Heart left ventricle (tissue), 16 donors: ENCODE measurements around the gene OR2V1. TPM values are rescaled to one million over a fixed set of nuclear protein-coding genes. Genes with fewer than 3 reads are reported as not detected.

Experiments used
- ATAC-seq, 4 donors: fragments of 200-7000 bp; cut with Tn5 transposase; one replicate each; pipeline ENCODE4 v1.9.1; 2020 to 2022; ENCODE audit warnings: moderate library complexity in 4 of 4, mild to moderate bottlenecking in 3 of 4, moderate number of reproducible peaks in 1 of 4
- DNase-seq, 5 donors: peaks; one replicate each; pipeline ENCODE4 v3.0.0-alpha.2; 2020
- H3K27ac ChIP-seq, 12 donors: fragments of 200-600 bp; sonication (generic) in 4 of 12; one replicate each; pipeline versions ENCODE4 v1.5.0 to v1.8.0; 2016 to 2022; ENCODE audit warnings: mild to moderate bottlenecking in 2 of 12
- H3K27me3 ChIP-seq, 9 donors: fragments of 200-600 bp; sonication (generic) in 2 of 9; one replicate each; pipeline versions ENCODE4 v1.5.1 to v1.8.0; 2016 to 2022; ENCODE audit warnings: mild to moderate bottlenecking in 3 of 9
- H3K36me3 ChIP-seq, 9 donors: fragments of 200-600 bp; sonication (generic) in 2 of 9; one replicate each; pipeline versions ENCODE4 v1.5.0 to v1.8.0; 2018 to 2022; ENCODE audit warnings: mild to moderate bottlenecking in 2 of 9
- H3K4me1 ChIP-seq, 12 donors: fragments of 200-600 bp; sonication (generic) in 4 of 12; one replicate each; pipeline versions ENCODE4 v1.5.0 to v1.8.0; 2016 to 2022; ENCODE audit warnings: mild to moderate bottlenecking in 3 of 12
- H3K4me3 ChIP-seq, 12 donors: fragments of 200-600 bp; sonication (generic) in 4 of 12; one replicate each; pipeline versions ENCODE4 v1.5.0 to v1.8.0; 2017 to 2022; ENCODE audit warnings: mild to moderate bottlenecking in 9 of 12, moderate library complexity in 4 of 12
- H3K9me3 ChIP-seq, 12 donors: fragments of 200-600 bp; sonication (generic) in 4 of 12; one replicate each; pipeline versions ENCODE4 v1.5.0 to v1.8.0; 2016 to 2022; ENCODE audit warnings: mild to moderate bottlenecking in 1 of 12
- POLR2A ChIP-seq, 2 donors: fragments of 450-650 bp; IDR thresholded peaks; one replicate each; pipeline ENCODE4 v1.6.1; 2017; ENCODE audit warnings: antibody characterized with exemption in 2 of 2, mild to moderate bottlenecking in 2 of 2, moderate library complexity in 2 of 2
- WGBS, 4 donors: extraction: QIAGEN DNeasy Blood & Tissue Kit in 2 of 4; methylation state at CpG; one replicate each; pipeline versions ENCODE4 v1.1.5 to v1.1.7; 2013 to 2018; 5-methylcytosine and 5-hydroxymethylcytosine counted together
- intact Hi-C, 10 donors: fragments of 100-400 bp; cut with DNase I; formaldehyde crosslinking; loops; one replicate each; pipeline versions ENCODE4 v1.11.1 to v1.14.2; 2022
- polyA plus RNA-seq, 2 donors: library from polyadenylated mRNA; stranded (reverse); fragments of 200-250 nt; gene quantifications; one replicate each; pipeline ENCODE4 v1.2.3, GENCODE V29; 2013
- total RNA-seq, 9 donors: library from RNA; depleted of rRNA in 2 of 9; stranded (reverse); fragments of >200 nt in 2 of 9; fragmentation: NEBNext Ultra II Directional in 3 of 9; extraction: Animal tissue kit (Norgen Biotek cat#: 25700) in 3 of 9; gene quantifications; one replicate each; pipeline versions ENCODE4 v1.1.0 to v1.2.4, GENCODE V29; 2016 to 2023
- TF ChIP-seq, protein P1 (sequence below), 12 donors: fragments of 200-600 bp; sonication (generic) in 4 of 12; IDR thresholded peaks; one replicate each; pipeline versions ENCODE4 v1.5.0 to v1.8.0; 2018 to 2022; ENCODE audit warnings: antibody characterized with exemption in 12 of 12, mild to moderate bottlenecking in 5 of 12
- donor health status: ischemic (EF 13 %, LVEDD 7.1; RV severe dilation, severe dysfunction).
- donor health status: healthy with polysubstance abuse.
- donor health status: DM: no; HTN: yes; CAD: no.
- donor health status: DM: no; HTN: no; CAD: no.
- donor health status: ischemic (EF 25% LVEDD 6.9; RV normal size, moderate dysfunction).
- donor health status: ischemic (EF 25% LVEDD 5.7; RV mildly dilated, moderate dysfunction).
- donor health status: healthy.
- donor health status: DM: yes; HTN: yes; CAD: no.
- donor health status: ischemic (EF 35%, LVEDD 5.7; RV mildly dilated, moderate dysfunction).
- donor health status: nonischemic (EF 11% LVEDD 7.7; RV severe dilation, severe dysfunction).
- donor health status: DM: yes; HTN: yes; CAD: no.
- donor health status: PGD.
- donor health status: ischemic (EF 29% LVEDD 5.4; RV normal size, mild dysfunction).
- donor health status: nonischemic (EF 23%, LVEDD 6.1; RV moderate dilation, normal function).

Gene OR2V1
- total and polyA plus RNA-seq, 11 donors = not detected

GRCh38 chr5:181124526-181124925 lies 6.4 kb downstream of the OR2V1 start:
- TF ChIP-seq POLR2A (IDR thresholded peaks at IDR 0.05) = no peak
- TF ChIP-seq, protein P1, sequence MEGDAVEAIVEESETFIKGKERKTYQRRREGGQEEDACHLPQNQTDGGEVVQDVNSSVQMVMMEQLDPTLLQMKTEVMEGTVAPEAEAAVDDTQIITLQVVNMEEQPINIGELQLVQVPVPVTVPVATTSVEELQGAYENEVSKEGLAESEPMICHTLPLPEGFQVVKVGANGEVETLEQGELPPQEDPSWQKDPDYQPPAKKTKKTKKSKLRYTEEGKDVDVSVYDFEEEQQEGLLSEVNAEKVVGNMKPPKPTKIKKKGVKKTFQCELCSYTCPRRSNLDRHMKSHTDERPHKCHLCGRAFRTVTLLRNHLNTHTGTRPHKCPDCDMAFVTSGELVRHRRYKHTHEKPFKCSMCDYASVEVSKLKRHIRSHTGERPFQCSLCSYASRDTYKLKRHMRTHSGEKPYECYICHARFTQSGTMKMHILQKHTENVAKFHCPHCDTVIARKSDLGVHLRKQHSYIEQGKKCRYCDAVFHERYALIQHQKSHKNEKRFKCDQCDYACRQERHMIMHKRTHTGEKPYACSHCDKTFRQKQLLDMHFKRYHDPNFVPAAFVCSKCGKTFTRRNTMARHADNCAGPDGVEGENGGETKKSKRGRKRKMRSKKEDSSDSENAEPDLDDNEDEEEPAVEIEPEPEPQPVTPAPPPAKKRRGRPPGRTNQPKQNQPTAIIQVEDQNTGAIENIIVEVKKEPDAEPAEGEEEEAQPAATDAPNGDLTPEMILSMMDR (IDR thresholded peaks at IDR 0.05) = no peak
- H3K4me1 ChIP-seq = no peaks in the 10 kb centered on the region
- 76 to 87% (median 81%) methylated on average over 3 of the region's 3 CpGs for WGBS, 4 donors
- peaks cover 0 to 60% (median 14%) of the 10 kb centered on the region in 9 donors for H3K27me3 ChIP-seq
- no peaks in the 10 kb centered on the region for H3K9me3 ChIP-seq
- intact Hi-C loops = no loop called here
- no peak for DNase-seq
- no peak for ATAC-seq
- no peak overlapping the region for H3K27ac ChIP-seq
- H3K36me3 ChIP-seq = no peaks in the 10 kb centered on the region
- H3K4me3 ChIP-seq = no peak overlapping the region

DNA sequence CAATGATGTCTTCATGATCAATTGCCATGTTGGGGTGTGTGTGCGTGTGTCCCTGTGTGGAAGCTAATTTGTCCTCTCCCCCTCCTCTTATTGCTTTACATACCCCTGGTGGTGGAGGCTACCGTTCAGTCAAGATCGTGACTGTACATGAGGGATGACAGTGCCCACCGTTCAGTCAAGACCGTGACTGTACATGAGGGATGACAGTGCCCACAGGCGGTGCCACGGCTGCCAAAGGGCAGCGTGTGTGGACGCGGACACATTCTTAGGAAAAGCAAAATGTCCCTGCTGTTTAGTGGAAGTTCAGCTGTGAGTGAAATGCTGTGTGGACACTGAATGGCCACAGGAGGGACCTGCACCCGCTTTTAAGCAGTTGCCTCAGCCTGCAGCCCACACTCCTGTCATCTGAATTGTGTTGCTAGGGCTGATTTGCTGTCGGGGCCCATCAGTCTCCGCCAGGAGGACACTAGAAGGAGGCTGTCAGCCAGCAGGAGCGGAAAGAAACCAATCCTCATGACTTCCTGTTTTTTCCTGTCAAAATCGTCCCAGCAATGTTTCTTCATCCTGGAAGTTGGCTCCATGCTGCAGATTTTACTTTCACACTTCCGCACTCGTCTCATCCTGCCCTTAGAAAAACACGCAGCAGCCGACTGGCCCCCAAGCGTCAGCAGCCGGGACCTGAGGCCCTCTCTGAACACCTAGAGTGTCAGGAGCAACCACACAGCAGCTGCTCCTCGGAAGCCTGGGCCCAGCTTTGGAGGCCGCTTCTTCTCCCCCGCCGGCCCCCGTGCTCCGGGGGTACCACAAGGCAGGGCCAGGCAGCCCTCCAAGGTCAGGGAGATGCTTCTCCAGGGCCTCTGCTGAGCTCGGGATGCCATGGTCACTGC lies 9.1 kb downstream of the OR2V1 start:
- Histone ChIP-seq H3K9me3 (no peaks in the 10 kb centered on the region), H3K27me3 (peaks cover 2 to 71% (median 21%) of the 10 kb centered on the region in 9 donors), H3K4me1 (no peaks in the 10 kb centered on the region), H3K4me3 (no peak overlapping the region), H3K27ac (no peak overlapping the region), H3K36me3 (no peaks in the 10 kb centered on the region)
- peak in 1 of 5 donors; percentile 32 for DNase-seq
- peak in 2 of 4 donors; percentile 20 to 40 for ATAC-seq
- 48 to 58% (median 56%) methylated on average over 26 to 28 of the region's 28 CpGs for WGBS, 4 donors
- TF ChIP-seq, protein P1 (IDR thresholded peaks at IDR 0.05) = peak in 4 of 12 donors; percentile 12 to 21 (median 18)
- TF ChIP-seq POLR2A (IDR thresholded peaks at IDR 0.05) = no peak
- intact Hi-C loops = no loop called here

- ATAC-seq (no peak), DNase-seq (no peak)
- no peak overlapping the region for H3K27ac ChIP-seq
- no peaks in the 10 kb centered on the region for H3K36me3 ChIP-seq
- H3K9me3 ChIP-seq = no peaks in the 10 kb centered on the region
- intact Hi-C loops = no loop called here
- WGBS, 4 donors = 70 to 95% (median 87%) methylated on average over 5 of the region's 5 CpGs
- TF ChIP-seq, protein P1 (IDR thresholded peaks at IDR 0.05) = no peak
- no peak for TF ChIP-seq POLR2A (IDR thresholded peaks at IDR 0.05)
- no peak overlapping the region for H3K4me3 ChIP-seq
- H3K4me1 ChIP-seq = no peaks in the 10 kb centered on the region
- peaks cover 5 to 79% (median 33%) of the 10 kb centered on the region in 9 donors for H3K27me3 ChIP-seq
Measured at GRCh38 chr5:181120761-181121160, 10.2 kb downstream of the OR2V1 start.

DNA sequence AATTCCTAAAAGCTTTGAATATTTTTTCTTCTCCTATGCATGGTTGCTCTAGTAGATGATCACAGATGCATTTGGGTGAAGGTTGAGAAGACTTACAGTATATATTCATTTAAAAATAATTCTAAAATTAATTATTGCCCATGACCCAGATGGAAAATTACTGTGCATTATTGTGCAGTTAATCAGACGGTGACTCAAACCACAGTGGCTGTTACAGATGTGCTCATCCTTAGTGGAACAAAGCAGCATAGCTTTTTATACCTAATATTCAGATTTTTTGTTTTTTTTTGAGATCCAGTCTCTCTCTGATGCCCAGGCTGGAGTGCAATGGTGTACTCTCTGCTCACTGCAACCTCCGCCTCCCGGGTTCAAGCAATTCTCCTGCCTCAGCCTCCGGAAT lies 10.7 kb downstream of the OR2V1 start:
- no peak overlapping the region for H3K4me3 ChIP-seq
- DNase-seq = no peak
- H3K27ac ChIP-seq = no peak overlapping the region
- H3K9me3 ChIP-seq = no peaks in the 10 kb centered on the region
- no peaks in the 10 kb centered on the region for H3K4me1 ChIP-seq
- no peak for ATAC-seq
- intact Hi-C loops = no loop called here
- no peaks in the 10 kb centered on the region for H3K36me3 ChIP-seq
- no peak for TF ChIP-seq POLR2A (IDR thresholded peaks at IDR 0.05)
- TF ChIP-seq, protein P1 (IDR thresholded peaks at IDR 0.05) = no peak
- 88 to 92% (median 91%) methylated on average over 4 of the region's 4 CpGs for WGBS, 4 donors
- peaks cover 5 to 83% (median 36%) of the 10 kb centered on the region in 9 donors for H3K27me3 ChIP-seq
